Skin epidermis (tissue), 12 donors: Measurements from ENCODE around the gene TMEM154.

Experiments used
- H3K27ac ChIP-seq, 21 experiments: fragments of 200-600 bp; sonication (generic) in 11 of 21; one replicate each; pipeline ENCODE4 v1.5.0; 2020; ENCODE audit warnings: mild to moderate bottlenecking in 3 of 21, inconsistent platforms in 2 of 21, moderate library complexity in 2 of 21
- H3K4me3 ChIP-seq, 7 experiments: fragments of 200-600 bp; sonication (generic) in 2 of 7; one replicate each; pipeline ENCODE4 v1.5.0; 2020; ENCODE audit warnings: inconsistent platforms in 2 of 7, mild to moderate bottlenecking in 2 of 7, moderate library complexity in 1 of 7

The TMEM154 gene

DNA sequence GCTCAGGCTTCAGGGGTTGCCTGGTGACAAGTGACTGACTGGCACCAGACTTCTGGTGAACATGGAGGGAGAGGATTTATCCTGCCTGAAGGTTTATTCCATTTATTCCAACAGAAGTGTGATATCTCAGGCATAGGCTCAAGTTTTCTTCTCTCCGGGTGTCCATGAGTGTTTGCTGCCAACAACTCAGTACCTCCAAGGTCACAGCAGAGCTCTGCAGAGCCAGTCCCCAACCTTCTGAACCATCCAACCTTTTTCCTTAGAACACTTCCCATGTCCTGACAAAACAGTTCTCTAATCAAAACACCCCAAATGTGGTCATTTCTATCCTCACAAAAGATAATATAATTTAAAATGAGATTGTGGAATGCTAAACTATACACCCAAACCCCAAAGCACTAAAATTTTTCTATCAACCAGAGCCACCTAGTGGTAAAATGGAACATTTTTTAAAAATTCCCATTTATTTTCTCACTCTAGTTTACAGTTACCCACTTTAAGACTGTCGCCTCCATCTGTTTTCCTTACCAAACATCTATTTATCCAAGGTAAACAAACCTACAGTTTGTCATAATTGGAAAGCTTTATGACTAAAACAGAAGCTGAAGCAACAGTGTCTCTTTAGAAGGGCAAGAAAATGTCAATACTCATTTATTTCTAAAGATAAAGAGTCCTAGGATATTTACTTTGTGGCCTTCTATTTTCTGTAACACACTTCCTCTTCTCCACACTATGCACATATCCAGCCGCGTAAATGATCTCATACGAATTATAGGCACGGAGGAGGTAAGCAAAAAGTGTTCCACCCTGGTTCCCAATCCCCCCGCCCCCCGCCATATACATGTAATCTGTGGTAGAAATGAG is 39.5 kb downstream of the TMEM154 start:
- Histone ChIP-seq H3K27ac (no peak overlapping the region), H3K4me3 (no peak overlapping the region)

DNA sequence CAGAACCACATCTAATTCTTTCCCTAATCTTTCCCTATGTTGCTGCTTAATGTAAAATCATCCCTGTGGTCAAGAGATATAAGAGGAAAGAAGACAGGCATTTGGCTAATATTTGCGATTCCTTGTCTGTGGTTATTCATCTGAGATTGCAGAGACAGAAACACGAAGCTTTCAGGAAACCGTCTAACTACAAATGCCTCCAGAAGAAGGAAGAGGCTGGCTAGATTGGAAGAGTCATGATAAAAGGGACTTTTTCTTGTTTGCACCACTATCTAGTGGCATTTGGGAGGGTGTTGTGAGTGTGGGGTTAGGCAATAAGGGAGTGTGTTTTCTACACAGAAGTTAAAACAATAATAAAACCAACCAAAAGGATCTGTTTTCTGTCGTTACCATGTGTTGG is 43.9 kb downstream of the TMEM154 start:
- no peak overlapping the region for H3K27ac ChIP-seq
- H3K4me3 ChIP-seq, result no peak overlapping the region

DNA sequence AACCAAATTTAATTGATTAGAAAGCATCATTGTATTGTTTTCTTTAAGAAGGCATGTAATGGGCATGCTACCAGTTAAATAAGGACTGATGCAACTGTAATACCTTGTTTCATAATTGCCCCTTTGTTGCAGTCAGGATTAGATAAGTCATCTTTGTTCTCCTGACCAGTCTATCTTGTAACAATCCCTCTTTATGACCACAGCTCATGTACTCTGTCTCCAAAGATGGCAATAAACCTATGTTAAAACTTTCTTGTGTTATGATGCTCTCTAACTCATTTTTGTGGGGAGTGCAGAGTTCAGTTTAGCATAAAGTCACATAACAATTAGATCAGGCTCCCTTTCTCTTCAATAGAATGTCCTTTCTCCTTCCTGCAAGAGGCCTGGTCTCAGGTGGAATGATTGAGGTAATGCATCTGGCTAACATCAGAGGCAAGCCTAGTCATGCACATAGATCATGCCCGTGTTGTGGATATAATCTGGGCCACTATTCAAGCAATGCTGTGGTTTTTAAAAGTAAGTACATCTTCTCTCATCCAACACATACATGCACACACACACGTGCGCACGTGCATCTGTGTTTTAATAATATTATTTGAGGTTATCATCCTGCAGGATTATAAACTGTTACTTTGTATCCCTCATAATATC is 45.6 kb downstream of the TMEM154 start:
- H3K4me3 ChIP-seq, result no peak overlapping the region
- H3K27ac ChIP-seq, result no peak overlapping the region

GRCh38 chr4:152633118-152633517 is 46.7 kb downstream of the TMEM154 start:
- Histone ChIP-seq H3K4me3 (no peak overlapping the region), H3K27ac (no peak overlapping the region)

- no peak overlapping the region for H3K27ac ChIP-seq
Observed at GRCh38 chr4:152630324-152630723, 49.5 kb downstream of the TMEM154 start.

GRCh38 chr4:152629908-152630307 is 49.9 kb downstream of the TMEM154 start:
- no peak overlapping the region for H3K4me3 ChIP-seq
- H3K27ac ChIP-seq, result no peak overlapping the region

More at GRCh38 chr4:152630324-152630723, 49.5 kb downstream of the TMEM154 start:
- H3K4me3 ChIP-seq, result no peak overlapping the region

DNA sequence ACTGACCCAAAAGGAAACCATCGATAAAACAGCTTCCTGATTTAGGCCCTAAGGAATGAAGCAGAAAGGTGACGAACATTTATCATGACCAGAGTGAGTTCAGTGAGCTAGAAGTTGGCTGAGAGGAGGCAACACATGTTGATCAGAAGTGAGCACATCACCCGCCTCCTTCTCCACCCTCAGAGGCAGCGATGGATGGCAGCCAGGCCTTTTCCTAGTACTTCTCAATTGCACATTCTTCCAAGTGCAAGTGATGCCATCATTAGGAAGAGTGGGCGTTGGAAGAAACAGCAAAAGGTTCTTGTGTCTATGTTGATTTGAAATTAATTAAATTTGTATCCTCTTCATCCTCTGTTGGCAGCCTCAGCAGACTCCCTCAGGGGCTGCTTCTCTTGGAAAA is 51.7 kb downstream of the TMEM154 start:
- H3K27ac ChIP-seq, result peak overlapping the region in 2 of 21 experiments; percentile 41 to 66

DNA sequence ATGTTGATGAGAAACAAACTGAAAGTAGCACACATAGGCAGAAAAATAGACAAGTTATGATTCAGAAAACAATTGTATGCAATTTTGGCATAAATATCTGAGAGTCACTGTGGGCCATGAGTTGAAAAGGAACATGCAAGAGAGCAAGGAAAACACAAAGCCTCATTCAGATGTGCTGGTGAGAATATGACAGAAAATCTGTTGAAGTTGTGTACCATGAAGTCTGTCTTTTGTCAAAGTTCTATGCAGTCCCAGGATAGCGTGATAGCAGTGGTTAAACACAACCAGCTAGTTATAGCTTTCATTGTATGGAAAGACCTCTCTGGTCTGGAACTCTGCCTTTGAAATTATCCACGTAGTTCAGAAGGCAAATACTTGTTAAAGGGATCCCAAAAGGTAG is 53.0 kb downstream of the TMEM154 start:
- no peak overlapping the region for H3K27ac ChIP-seq

More for the DNA sequence above, 51.7 kb downstream of the TMEM154 start:
- H3K4me3 ChIP-seq, result no peak overlapping the region

DNA sequence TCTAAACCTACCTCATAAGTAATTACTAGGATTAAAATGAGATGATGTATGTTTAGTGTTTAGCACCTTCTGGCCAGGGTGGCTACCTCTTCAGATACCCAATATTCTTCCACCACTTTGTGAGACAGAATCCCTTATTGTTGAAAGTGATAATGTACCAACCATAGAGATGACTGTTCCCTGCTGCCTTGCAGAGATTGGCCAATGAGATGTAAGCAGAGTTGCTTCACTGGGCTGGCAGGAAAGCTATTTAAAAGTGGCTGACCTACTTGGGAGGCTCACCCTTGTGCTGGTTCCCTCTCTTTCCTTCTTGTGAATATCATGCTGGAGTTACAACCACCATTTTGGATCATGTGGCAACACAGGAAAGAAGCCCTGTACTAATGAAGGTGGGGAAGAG is 58.9 kb downstream of the TMEM154 start:
- Histone ChIP-seq H3K27ac (no peak overlapping the region), H3K4me3 (no peak overlapping the region)

More for the DNA sequence above, 53.0 kb downstream of the TMEM154 start:
- H3K4me3 ChIP-seq, result no peak overlapping the region

DNA sequence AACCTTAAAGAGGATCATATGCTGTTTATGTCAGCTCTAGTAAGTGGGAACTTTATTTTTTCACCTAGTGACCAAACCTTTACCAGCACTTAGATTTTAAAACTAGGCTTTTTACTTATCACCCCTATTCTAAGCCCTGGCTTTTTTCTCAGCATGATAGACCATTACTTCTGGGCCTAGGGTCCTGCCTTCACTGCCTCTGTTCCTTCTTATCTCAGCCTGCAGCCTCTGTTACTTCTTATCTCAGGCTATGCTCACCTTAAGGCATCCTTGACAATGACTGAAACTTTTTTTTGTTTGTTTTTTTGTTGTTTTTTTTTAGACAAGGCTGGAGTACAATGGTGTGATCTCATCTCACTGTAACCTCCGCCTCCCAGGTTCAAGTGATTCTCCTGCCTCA is 59.6 kb downstream of the TMEM154 start:
- no peak overlapping the region for H3K27ac ChIP-seq

DNA sequence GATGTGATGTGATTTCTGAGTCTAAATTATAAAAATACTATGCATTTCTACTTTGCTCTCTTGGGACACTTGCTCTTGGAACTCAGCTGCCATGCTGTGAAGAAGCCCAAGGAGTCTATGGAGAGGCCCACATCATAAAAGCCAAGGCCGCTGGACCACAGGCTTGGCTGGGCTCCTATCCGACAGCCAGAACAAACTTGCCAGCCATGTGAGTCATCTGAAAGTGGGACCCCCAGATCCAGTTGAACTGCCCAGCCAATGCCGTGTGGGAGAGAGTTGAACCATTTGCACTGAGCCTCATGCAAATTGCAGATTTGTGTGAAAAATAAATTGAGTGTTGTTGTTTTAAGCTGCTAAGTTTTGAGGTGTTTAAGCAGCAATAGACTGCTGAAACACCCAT is 60.2 kb downstream of the TMEM154 start:
- H3K27ac ChIP-seq, result no peak overlapping the region
- H3K4me3 ChIP-seq, result no peak overlapping the region

More for the DNA sequence above, 59.6 kb downstream of the TMEM154 start:
- H3K4me3 ChIP-seq, result no peak overlapping the region

DNA sequence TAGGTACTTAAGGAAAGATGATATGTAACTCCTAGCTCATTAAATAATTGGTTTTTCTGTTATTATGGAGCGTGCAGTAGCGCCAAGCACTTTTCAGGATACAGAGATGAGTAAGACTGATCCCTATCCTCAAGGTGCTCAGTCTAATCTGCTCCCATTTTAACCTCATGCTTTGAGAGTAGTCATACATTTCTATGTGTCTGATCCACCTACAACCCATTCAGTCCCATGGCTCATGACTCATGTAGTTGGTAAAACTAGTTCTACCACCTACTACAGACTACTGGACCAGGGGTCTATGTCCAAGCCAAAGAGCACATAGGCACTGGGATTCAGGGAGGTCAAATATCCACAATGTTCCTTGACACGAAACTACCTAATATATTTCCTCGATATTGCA is 60.8 kb downstream of the TMEM154 start:
- Histone ChIP-seq H3K27ac (no peak overlapping the region), H3K4me3 (no peak overlapping the region)

DNA sequence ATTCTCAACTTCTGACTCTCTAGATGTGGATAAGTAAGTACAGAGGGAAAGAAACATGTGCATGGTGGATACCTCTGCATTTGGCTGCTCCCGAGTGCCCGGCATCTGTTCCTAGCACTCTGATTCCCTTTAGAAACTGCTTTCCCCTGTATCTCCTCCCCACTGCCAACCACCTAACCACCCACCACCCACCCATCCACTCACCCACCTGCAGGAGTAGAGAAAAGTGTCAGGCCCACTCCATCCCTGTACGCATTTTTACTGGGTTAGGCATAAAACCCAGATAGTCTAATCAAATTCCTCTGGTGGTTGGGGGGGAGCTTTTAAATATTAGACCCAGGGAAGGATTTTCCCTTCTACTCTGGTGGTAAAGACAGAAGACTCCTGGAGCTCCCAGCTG is 63.0 kb downstream of the TMEM154 start:
- Histone ChIP-seq H3K4me3 (no peak overlapping the region), H3K27ac (no peak overlapping the region)

DNA sequence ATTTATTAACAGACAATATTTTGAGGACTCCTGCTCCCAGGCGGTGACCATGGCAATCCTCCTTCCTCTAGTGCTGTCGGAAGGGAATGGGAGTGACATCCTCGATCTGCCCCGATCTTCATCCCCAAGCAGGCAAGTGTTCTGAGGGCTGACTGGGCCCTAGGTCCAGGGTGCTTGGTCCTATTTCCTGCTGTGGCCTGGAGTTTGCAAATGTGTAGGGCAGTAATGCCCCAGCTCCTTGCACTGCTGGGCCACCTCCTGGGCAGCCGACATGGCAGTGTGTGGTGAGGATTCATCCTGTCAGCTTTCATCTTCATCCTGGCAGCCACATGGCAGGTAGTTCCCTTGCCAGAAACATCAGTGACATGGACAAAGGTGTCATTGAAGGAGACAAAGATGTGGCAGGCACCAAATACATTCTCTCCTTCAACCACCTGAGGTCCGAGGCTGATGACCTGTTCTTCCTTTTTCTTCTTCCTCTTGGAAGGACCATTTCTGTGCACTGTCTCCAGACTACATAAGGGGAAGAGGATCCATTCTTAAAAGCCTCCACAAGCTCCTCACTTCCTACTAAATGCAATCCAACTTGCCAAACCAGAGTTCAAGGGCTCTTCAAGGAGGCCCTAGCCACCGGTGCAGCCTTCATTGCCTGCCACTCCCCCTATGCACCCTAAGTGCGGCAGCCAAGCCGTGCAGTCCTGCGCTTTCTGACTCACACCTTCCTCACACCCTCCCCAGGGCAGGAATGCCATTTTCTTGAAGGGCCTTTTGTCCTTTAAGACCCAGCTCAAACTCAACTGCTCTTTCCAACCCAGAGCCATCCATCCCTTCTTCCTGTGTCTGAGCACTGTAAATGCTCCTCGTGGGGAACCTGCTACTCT is 65.7 kb downstream of the TMEM154 start:
- H3K27ac ChIP-seq, result no peak overlapping the region
- no peak overlapping the region for H3K4me3 ChIP-seq

- H3K4me3 ChIP-seq, result no peak overlapping the region
- no peak overlapping the region for H3K27ac ChIP-seq
Observed at GRCh38 chr4:152613351-152613750, 66.4 kb downstream of the TMEM154 start.

DNA sequence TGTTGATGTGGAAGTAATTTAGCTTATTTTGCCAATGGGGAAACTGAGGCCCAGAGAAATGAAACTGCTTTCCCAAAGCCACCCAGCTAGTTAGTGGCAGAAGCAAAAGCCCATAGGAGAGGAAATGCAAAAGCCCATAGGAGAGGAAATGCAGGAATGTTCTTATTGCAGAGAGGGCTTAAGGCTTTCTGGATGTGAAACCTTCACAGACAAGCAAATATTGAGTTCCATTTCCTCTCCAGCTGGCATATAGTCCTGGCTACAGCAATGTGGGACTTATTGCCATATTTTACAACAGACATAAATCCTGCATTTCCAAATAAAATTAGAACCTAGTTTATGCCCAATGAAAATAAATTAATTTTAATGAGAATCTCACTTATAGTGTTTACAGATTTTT is 69.7 kb downstream of the TMEM154 start:
- no peak overlapping the region for H3K4me3 ChIP-seq
- H3K27ac ChIP-seq, result no peak overlapping the region

GRCh38 chr4:152609481-152609880 is 70.3 kb downstream of the TMEM154 start:
- Histone ChIP-seq H3K27ac (no peak overlapping the region), H3K4me3 (no peak overlapping the region)

GRCh38 chr4:152607178-152607577 is 72.6 kb downstream of the TMEM154 start:
- H3K4me3 ChIP-seq, result no peak overlapping the region
- peak overlapping the region in 9 of 21 experiments; percentile 21 to 70 (median 48) for H3K27ac ChIP-seq

DNA sequence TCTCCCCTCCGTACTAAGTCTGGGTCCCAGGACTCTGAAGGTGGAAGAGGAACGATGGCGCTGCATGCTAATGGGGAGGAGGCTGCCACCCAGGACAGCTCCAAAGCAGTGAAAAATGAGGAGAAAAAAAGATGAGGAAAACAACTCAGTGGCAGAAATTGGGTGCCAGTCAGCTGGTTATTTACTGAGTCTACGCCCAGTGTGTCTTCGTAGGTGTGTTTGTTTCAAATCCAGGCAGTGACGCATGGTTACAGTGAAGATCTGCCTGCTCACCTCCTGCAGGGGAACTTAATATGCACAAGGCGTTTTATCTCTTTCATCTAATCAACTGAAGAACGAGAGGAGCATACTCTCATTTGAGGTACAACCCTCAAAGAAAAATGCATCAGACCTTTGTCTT is 73.0 kb downstream of the TMEM154 start:
- Histone ChIP-seq H3K27ac (peak overlapping the region in 17 of 21 experiments; percentile 9 to 72 (median 49)), H3K4me3 (no peak overlapping the region)
